K562 (cell line): ENCODE data around the gene TANK. TPM values are rescaled to one million over a fixed set of nuclear protein-coding genes. Genes with fewer than 3 reads are reported as not detected.

Source experiments
- DNMT1 ChIP-seq: fragments of 450-650 bp; IDR thresholded peaks from 2 replicates; pipeline ENCODE4 v1.6.1; 2016; ENCODE audit warnings: antibody characterized with exemption, mild to moderate bottlenecking
- EP300 ChIP-seq: IDR thresholded peaks from 2 replicates; pipeline ENCODE4 v1.6.1; 2012; ENCODE audit warnings: low read length, improper control_type of control experiment
- ERF ChIP-seq: fragments of 450-650 bp; formaldehyde crosslinking; IDR thresholded peaks from 2 replicates; pipeline ENCODE4 v1.4.0; 2020; ENCODE audit warnings: mild to moderate bottlenecking, mixed read lengths
- GTF2A2 ChIP-seq: IDR thresholded peaks from 2 replicates; pipeline ENCODE4 v1.6.1; 2016; ENCODE audit warnings: mild to moderate bottlenecking, missing genetic modification characterization, missing compliant biosample characterization
- HMBOX1 ChIP-seq: sonication (generic); IDR thresholded peaks from 2 replicates; pipeline ENCODE4 v1.6.1; 2016
- MTA2 ChIP-seq: fragments of 450-650 bp; IDR thresholded peaks from 2 replicates; pipeline ENCODE4 v1.6.1; 2016; ENCODE audit warnings: low read depth
- NBN ChIP-seq: fragments of 450-650 bp; IDR thresholded peaks from 2 replicates; pipeline ENCODE4 v1.6.1; 2016; ENCODE audit warnings: low read depth, mild to moderate bottlenecking
- NFXL1 ChIP-seq: fragments of 450-650 bp; formaldehyde crosslinking; IDR thresholded peaks from 2 replicates; pipeline ENCODE4 v1.4.0; 2021; ENCODE audit warnings: mild to moderate bottlenecking
- OTX1 ChIP-seq: fragments of 450-650 bp; formaldehyde crosslinking; IDR thresholded peaks from 2 replicates; pipeline ENCODE4 v1.4.0; 2022; ENCODE audit warnings: mild to moderate bottlenecking
- RB1 ChIP-seq: fragments of 450-650 bp; IDR thresholded peaks from 2 replicates; pipeline ENCODE4 v1.6.1; 2017; ENCODE audit warnings: low read depth, mild to moderate bottlenecking
- RBM25 ChIP-seq: fragments of 200-400 bp; formaldehyde crosslinking; IDR thresholded peaks from 2 replicates; pipeline ENCODE4 v1.6.1; 2018; ENCODE audit warnings: low read length, low read depth, moderate library complexity; ENCODE audit not compliant: severe bottlenecking
- RHOXF2B ChIP-seq: fragments of 250-450 bp; sonication (Bioruptor Pico); conservative IDR thresholded peaks from 2 replicates; pipeline ENCODE4 v1.5.1; 2021
- SMAD4 ChIP-seq: fragments of 250-450 bp; sonication (Bioruptor Pico); conservative IDR thresholded peaks from 2 replicates; pipeline ENCODE4 v1.8.0; 2021; ENCODE audit warnings: inconsistent platforms, mild to moderate bottlenecking, moderate library complexity
- XRCC5 ChIP-seq: fragments of 200-400 bp; formaldehyde crosslinking; IDR thresholded peaks from 2 replicates; pipeline ENCODE4 v1.6.1; 2017; ENCODE audit warnings: low read depth, mild to moderate bottlenecking, low read length
- ZBTB1 ChIP-seq: sonication (generic); formaldehyde crosslinking; IDR thresholded peaks from 2 replicates; pipeline ENCODE4 v1.8.1; 2023; ENCODE audit warnings: missing genetic modification reagents, low read depth, mild to moderate bottlenecking, borderline replicate concordance
- ZNF143 ChIP-seq: sonication (generic); formaldehyde crosslinking; IDR thresholded peaks from 2 replicates; pipeline ENCODE4 v1.9.0; 2022; ENCODE audit warnings: mild to moderate bottlenecking, missing genetic modification reagents
- ZNF586 ChIP-seq: fragments of 450-650 bp; formaldehyde crosslinking; conservative IDR thresholded peaks from 2 replicates; pipeline ENCODE4 v1.4.0; 2020; ENCODE audit warnings: mild to moderate bottlenecking, moderate library complexity
- ZNF780A ChIP-seq: fragments of 250-450 bp; sonication (Bioruptor Pico); IDR thresholded peaks from 2 replicates; pipeline ENCODE4 v1.5.0; 2021; ENCODE audit warnings: mild to moderate bottlenecking
- ZSCAN29 ChIP-seq: fragments of 450-650 bp; IDR thresholded peaks from 2 replicates; pipeline ENCODE4 v1.6.1; 2017
- polyA plus RNA-seq, 8 experiments: library from polyadenylated mRNA; depleted of rRNA in 4 of 8; stranded (reverse) in 5 of 8; unstranded in 3 of 8; fragments of >200 nt; fragmentation: Nextera tagmentation in 2 of 8; fragmentation: Illumina TruSeq in 1 of 8; extraction: Ambion mirVana in 2 of 8; extraction: Trizol in 1 of 8; gene quantifications; 2 replicates each; pipeline versions ENCODE4 v1.2.1 to v1.2.3, GENCODE V29; 2011 to 2014; ENCODE audit warnings: inconsistent platforms in 1 of 8, missing spikeins in 1 of 8
- total RNA-seq, 7 experiments: library from RNA; depleted of rRNA in 6 of 7; stranded (reverse); fragments of >200 nt in 6 of 7; fragmentation: Illumina TruSeq in 2 of 7; extraction: Trizol in 2 of 7; gene quantifications; 2 replicates each; pipeline versions ENCODE4 v1.2.1 to v1.2.3, GENCODE V29; 2011 to 2021; ENCODE audit warnings: low replicate concordance in 1 of 7
- TF ChIP-seq, protein P1 (sequence below), 2 experiments: fragments of 450-650 bp; IDR thresholded peaks; 2 replicates each; pipeline ENCODE4 v1.6.1; 2016; ENCODE audit warnings: mild to moderate bottlenecking in 2 of 2, borderline replicate concordance in 1 of 2, low read depth in 1 of 2, moderate library complexity in 1 of 2
- TF ChIP-seq, protein P2 (sequence below): fragments of 250-450 bp; sonication (Bioruptor Pico); IDR thresholded peaks from 2 replicates; pipeline ENCODE4 v1.6.1; 2021; ENCODE audit warnings: mild to moderate bottlenecking

TANK gene
- total and polyA plus RNA-seq, 9 of the 15 experiments (the other 6 are each of a cell fraction or from before 2014, with no cell fraction given): 43.0 to 91.5 (median 54.4) TPM

DNA sequence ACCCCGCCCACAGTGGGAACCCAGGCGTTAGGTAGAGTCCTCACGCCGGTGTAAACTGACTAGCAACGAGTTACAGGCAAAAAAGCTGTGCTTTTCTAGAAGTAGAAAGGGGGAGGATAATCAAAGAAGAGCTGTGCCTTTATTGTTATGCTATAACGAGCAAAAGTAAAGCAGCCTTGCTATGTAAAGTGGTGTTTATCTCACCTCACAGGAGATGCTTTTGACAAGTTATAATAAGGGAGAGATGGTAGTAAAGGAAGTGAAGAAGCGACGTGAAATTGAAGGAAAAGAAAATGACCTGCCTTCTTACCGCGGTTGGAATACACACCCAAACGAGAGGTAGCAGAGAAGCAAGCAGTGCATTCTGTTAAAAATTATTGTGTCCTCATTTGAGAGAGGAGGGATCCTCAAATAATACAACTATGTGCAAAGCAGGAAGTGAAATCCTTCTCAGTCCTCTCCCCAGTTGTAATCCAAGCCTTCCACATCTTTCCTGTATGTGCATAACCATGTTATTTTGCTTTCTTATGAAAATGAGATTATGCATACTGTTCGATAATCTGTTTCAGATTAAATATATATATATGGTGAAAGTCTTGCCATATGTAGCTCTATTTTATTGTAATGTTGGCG, 962 bp downstream of the TANK start (continued):
- TF ChIP-seq NFXL1 (CRISPR knock-in tag): no peak
- TF ChIP-seq GTF2A2 (tag): no peak
- peak; percentile 52; the same call in 1 of the 2 replicates for TF ChIP-seq ZBTB1
- TF ChIP-seq, protein P1, sequence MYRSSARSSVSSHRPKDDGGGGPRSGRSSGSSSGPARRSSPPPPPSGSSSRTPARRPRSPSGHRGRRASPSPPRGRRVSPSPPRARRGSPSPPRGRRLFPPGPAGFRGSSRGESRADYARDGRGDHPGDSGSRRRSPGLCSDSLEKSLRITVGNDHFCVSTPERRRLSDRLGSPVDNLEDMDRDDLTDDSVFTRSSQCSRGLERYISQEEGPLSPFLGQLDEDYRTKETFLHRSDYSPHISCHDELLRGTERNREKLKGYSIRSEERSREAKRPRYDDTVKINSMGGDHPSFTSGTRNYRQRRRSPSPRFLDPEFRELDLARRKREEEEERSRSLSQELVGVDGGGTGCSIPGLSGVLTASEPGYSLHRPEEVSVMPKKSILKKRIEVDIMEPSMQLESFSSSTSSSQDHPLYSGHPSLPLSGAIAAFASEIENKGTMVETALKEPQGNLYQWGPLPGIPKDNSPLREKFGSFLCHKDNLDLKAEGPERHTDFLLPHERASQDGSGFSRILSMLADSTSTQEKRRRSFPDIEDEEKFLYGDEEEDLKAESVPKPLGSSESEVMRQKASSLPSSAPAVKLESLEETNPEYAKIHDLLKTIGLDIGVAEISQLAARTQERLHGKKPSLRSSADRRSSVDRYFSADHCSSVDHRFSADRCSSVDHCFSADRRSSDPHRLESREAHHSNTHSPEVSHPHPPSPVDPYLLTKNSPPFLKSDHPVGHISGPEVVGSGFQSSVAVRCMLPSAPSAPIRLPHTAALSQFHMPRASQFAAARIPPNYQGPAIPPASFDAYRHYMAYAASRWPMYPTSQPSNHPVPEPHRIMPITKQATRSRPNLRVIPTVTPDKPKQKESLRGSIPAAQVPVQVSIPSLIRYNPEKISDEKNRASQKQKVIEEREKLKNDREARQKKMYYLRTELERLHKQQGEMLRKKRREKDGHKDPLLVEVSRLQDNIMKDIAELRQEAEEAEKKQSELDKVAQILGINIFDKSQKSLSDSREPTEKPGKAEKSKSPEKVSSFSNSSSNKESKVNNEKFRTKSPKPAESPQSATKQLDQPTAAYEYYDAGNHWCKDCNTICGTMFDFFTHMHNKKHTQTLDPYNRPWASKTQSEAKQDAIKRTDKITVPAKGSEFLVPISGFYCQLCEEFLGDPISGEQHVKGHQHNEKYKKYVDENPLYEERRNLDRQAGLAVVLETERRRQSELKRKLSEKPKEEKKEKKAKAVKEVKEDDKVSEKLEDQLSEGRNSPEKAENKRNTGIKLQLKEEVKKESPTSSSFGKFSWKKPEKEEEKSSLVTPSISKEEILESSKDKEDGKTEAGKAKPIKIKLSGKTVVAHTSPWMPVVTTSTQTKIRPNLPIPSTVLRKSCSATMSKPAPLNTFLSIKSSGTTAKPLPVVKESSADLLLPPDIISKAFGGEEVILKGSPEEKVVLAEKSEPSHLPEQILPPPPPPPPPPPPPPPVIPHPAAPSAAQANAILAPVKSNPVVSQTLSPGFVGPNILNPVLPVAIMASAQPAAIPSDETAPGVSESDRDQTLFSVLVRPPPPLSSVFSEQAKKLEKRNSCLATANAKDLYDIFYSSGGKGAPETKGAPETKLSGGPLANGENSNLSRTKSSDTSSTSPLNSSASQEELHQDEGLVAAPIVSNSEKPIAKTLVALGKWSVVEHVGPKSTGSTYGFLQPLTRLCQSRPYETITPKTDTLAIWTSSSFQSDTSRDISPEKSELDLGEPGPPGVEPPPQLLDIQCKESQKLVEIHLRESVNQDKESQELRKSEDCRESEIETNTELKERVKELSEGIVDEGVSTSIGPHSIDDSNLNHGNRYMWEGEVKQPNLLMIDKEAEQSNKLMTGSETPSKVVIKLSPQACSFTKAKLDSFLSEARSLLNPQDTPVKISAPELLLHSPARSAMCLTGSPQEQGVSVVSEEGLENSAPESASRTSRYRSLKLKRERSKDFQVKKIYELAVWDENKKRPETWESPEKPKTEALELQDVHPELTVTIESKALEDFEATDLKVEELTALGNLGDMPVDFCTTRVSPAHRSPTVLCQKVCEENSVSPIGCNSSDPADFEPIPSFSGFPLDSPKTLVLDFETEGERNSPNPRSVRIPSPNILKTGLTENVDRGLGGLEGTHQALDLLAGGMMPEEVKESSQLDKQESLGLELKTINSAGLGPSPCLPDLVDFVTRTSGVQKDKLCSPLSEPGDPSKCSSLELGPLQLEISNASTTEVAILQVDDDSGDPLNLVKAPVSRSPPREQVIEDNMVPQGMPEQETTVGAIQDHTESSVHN (IDR thresholded peaks at IDR 0.05; ENCODE audit: borderline replicate concordance in 1 of 2, low read depth in 1 of 2): no peak
- no peak for TF ChIP-seq ERF (CRISPR knock-in tag)
- no peak for TF ChIP-seq SMAD4 (CRISPR knock-in tag)
- TF ChIP-seq, protein P2, sequence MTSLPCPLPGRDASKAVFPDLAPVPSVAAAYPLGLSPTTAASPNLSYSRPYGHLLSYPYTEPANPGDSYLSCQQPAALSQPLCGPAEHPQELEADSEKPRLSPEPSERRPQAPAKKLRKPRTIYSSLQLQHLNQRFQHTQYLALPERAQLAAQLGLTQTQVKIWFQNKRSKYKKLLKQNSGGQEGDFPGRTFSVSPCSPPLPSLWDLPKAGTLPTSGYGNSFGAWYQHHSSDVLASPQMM (CRISPR knock-in tag): no peak
- no peak for TF ChIP-seq XRCC5
- TF ChIP-seq ZNF143 (CRISPR knock-in tag): no peak
- TF ChIP-seq RHOXF2B (CRISPR knock-in tag): no peak
- TF ChIP-seq OTX1 (CRISPR knock-in tag): peak; percentile 61; the same call in 1 of the 2 replicates
- no peak for TF ChIP-seq ZNF586 (CRISPR knock-in tag)
- no peak for TF ChIP-seq ZNF780A (CRISPR knock-in tag)
- no peak for TF ChIP-seq NBN
- no peak for TF ChIP-seq ZSCAN29
- TF ChIP-seq DNMT1: no peak
- no peak for TF ChIP-seq EP300
- TF ChIP-seq HMBOX1: peak; percentile 85
- no peak for TF ChIP-seq RB1
- TF ChIP-seq RBM25: no peak
- TF ChIP-seq MTA2: no peak
